Testis (tissue), 3 donors: Measurements from ENCODE around the gene VENTX. TPM values are rescaled to one million over a fixed set of nuclear protein-coding genes. Genes with fewer than 3 reads are reported as not detected.

Source experiments
- DNase-seq: peaks from one replicate; pipeline ENCODE4 v3.0.0-alpha.2; 2019
- H3K27ac ChIP-seq, 2 donors: fragments of 200-600 bp; sonication (generic); one replicate each; pipeline ENCODE4 v1.5.1; 2019
- H3K27me3 ChIP-seq: fragments of 200-600 bp; sonication (generic); one replicate; pipeline ENCODE4 v1.5.1; 2019
- H3K36me3 ChIP-seq: fragments of 200-600 bp; sonication (generic); one replicate; pipeline ENCODE4 v1.5.1; 2017; ENCODE audit warnings: low read depth; ENCODE audit errors: missing control alignments
- H3K4me1 ChIP-seq: fragments of 200-600 bp; sonication (generic); one replicate; pipeline ENCODE4 v1.5.1; 2019
- H3K4me3 ChIP-seq, 2 donors: fragments of 200-600 bp; sonication (generic); one replicate each; pipeline ENCODE4 v1.5.1; 2017 to 2019
- H3K9me3 ChIP-seq: fragments of 200-600 bp; sonication (generic); one replicate; pipeline ENCODE4 v1.5.1; 2017
- POLR2A ChIP-seq: fragments of 450-650 bp; IDR thresholded peaks from one replicate; pipeline ENCODE4 v1.6.1; 2017; ENCODE audit warnings: antibody characterized with exemption, mild to moderate bottlenecking, moderate library complexity
- WGBS, 2 donors: methylation state at CpG; one replicate each; pipeline ENCODE4 v1.1.5; 2018; 5-methylcytosine and 5-hydroxymethylcytosine counted together
- intact Hi-C: fragments of 100-400 bp; cut with DNase I; formaldehyde crosslinking; loops from one replicate; pipeline ENCODE4 v1.15.1; 2023; ENCODE audit warnings: low total_unique reads
- polyA plus RNA-seq: library from polyadenylated mRNA; stranded (reverse); fragments of 350-450 nt; fragmentation: Illumina TruSeq; extraction: RNeasy Lipid Tissue Mini Kit (QIAGEN cat#74804); gene quantifications from one replicate; pipeline ENCODE4 v1.2.3, GENCODE V29; 2014; ENCODE audit warnings: low read depth, low replicate concordance; ENCODE audit not compliant: insufficient read depth
- total RNA-seq, 2 donors: library from RNA; depleted of rRNA; stranded (reverse); fragments of >200 nt; gene quantifications; one replicate each; pipeline ENCODE4 v1.2.3, GENCODE V29; 2016
- TF ChIP-seq, protein P1 (sequence below), 3 experiments: fragments of 450-650 bp in 2 of 3; fragments of 200-600 bp in 1 of 3; sonication (generic) in 1 of 3; IDR thresholded peaks; one replicate each; pipeline ENCODE4 v1.5.1; 2016 to 2019; ENCODE audit warnings: antibody characterized with exemption in 3 of 3, mild to moderate bottlenecking in 2 of 3, moderate library complexity in 1 of 3

VENTX gene
- total and polyA plus RNA-seq, 3 donors from 2014 or later, result 1.5 to 3.5 (median 2.2) TPM

DNA sequence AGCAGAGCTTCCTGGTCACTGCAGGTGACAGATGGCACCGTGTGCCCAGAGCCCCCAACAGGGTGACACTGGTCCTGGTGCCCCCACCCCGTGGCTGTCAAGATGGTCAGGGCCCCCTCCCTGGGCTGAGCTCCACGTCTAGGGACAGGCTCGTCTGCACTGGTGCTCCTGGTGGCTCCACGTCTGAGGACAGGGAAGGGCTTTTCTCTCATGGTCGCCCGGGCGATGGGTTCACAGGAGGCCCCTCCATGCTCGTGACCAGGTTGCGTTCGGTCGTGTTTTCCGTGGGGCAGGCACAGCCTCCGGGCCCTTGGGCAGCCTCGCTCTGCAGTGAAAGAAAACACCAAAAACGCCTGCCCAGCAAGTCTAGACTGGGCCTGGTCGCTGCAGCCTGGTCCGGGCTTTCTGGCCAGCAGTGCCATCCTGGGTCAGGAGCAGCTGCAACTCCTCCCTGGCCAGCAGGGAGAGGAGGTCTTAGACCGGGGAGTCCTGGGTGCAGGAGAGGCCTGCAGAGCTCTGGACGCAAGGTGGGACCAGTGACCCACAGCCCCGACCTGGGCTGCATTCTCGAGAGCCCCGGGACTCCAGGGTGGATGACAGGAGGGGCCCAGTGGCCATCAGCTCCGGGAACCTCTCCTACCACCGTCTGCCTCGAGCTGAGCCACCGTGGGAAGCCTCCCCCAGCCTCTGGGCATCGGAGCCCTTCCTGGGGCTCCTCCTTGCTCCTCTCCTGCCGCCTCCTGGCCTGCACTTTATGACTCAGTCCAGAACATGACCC is 35.5 kb upstream of the VENTX start:
- 85 to 93% methylated on average over 24 to 26 of the region's 29 CpGs for WGBS, 2 donors
- H3K27ac ChIP-seq, result no peak overlapping the region
- no peak overlapping the region for H3K4me3 ChIP-seq
- no peak for TF ChIP-seq POLR2A
- TF ChIP-seq, protein P1, sequence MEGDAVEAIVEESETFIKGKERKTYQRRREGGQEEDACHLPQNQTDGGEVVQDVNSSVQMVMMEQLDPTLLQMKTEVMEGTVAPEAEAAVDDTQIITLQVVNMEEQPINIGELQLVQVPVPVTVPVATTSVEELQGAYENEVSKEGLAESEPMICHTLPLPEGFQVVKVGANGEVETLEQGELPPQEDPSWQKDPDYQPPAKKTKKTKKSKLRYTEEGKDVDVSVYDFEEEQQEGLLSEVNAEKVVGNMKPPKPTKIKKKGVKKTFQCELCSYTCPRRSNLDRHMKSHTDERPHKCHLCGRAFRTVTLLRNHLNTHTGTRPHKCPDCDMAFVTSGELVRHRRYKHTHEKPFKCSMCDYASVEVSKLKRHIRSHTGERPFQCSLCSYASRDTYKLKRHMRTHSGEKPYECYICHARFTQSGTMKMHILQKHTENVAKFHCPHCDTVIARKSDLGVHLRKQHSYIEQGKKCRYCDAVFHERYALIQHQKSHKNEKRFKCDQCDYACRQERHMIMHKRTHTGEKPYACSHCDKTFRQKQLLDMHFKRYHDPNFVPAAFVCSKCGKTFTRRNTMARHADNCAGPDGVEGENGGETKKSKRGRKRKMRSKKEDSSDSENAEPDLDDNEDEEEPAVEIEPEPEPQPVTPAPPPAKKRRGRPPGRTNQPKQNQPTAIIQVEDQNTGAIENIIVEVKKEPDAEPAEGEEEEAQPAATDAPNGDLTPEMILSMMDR (IDR thresholded peaks at IDR 0.05), result no peak
- intact Hi-C loops, result no loop called here
- H3K4me1 ChIP-seq, result no peaks in the 10 kb centered on the region
- H3K36me3 ChIP-seq, result no peaks in the 10 kb centered on the region
- no peaks in the 10 kb centered on the region for H3K27me3 ChIP-seq
- H3K9me3 ChIP-seq, result no peaks in the 10 kb centered on the region
- no peak for DNase-seq

DNA sequence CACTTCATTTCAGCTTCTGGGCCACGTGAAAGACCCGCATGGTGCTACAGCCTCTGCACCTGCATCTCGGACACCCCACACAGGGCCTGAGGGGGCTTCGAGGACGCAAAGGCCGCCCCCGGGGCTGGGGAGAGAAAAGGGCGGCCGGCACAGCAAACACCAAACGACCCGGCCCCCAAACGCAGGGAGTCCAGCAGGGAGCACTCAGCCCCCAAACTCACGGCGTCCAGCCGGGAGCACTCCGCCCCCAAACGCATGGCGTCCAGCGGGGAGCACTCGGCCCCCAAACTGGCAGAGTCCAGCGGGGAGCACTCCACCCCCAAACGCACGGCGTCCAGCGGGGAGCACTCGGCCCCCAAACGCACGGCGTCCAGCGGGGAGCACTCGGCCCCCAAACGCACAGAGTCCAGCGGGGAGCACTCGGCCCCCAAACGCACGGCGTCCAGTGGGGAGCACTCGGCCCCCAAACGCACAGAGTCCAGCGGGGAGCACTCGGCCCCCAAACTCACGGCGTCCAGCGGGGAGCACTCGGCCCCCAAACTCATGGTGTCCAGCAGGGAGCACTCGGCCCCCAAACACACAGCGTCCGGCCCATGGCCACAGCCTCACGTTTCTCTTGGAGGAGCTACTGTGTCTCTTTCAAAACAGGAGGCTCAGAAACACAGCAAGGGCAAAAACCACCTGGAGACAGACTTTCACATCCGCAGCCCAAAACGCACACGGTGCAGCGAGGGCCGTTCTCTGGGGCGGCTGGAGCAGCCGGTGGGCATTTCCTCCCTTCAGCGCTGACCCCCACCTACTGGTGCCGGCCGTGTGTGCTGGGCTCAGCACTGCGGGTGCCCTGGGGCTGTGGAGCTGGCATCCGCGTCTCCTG is 34.6 kb upstream of the VENTX start:
- DNase-seq, result no peak
- H3K27me3 ChIP-seq, result no peaks in the 10 kb centered on the region
- no peaks in the 10 kb centered on the region for H3K9me3 ChIP-seq
- H3K36me3 ChIP-seq, result no peaks in the 10 kb centered on the region
- no peak overlapping the region for H3K27ac ChIP-seq
- 90 to 100% methylated on average over 9 to 57 of the region's 62 CpGs for WGBS, 2 donors
- intact Hi-C loops, result no loop called here
- TF ChIP-seq, protein P1 (IDR thresholded peaks at IDR 0.05), result no peak
- TF ChIP-seq POLR2A, result no peak
- H3K4me1 ChIP-seq, result no peaks in the 10 kb centered on the region
- H3K4me3 ChIP-seq, result no peak overlapping the region

DNA sequence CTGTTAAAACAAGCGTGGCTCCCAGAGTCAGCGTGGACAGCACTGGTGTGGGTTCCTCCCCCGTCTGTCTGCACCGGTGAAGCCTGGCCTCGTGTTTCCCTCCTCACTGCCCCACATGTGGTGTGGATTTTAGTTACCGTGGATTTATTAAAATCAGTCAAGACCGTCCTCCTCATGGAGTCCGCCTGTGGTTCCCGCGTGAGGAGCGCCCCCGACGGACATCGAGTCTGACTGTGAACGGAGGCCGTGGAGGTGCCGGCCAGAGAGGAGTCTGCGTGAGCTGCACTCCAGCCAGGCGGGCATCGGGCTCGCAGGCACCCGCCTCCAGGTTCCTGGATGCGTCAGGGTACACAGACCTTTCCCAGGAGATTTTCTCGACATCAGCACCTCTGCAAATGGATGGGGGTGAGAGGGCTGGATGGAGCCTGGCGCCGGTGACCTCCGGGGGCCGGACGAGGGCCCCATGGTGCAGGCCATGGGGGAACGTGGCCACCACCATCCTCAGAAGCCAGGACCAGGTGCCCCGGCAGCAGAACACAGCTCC is 33.9 kb upstream of the VENTX start:
- WGBS, 2 donors, result 86 to 88% methylated on average over 23 to 31 of the region's 31 CpGs
- H3K4me3 ChIP-seq, result no peak overlapping the region
- TF ChIP-seq, protein P1 (IDR thresholded peaks at IDR 0.05), result no peak
- no peak for TF ChIP-seq POLR2A
- H3K9me3 ChIP-seq, result no peaks in the 10 kb centered on the region
- H3K36me3 ChIP-seq, result no peaks in the 10 kb centered on the region
- no peaks in the 10 kb centered on the region for H3K4me1 ChIP-seq
- H3K27ac ChIP-seq, result no peak overlapping the region
- H3K27me3 ChIP-seq, result no peaks in the 10 kb centered on the region
- no peak for DNase-seq
- intact Hi-C loops, result no loop called here

DNA sequence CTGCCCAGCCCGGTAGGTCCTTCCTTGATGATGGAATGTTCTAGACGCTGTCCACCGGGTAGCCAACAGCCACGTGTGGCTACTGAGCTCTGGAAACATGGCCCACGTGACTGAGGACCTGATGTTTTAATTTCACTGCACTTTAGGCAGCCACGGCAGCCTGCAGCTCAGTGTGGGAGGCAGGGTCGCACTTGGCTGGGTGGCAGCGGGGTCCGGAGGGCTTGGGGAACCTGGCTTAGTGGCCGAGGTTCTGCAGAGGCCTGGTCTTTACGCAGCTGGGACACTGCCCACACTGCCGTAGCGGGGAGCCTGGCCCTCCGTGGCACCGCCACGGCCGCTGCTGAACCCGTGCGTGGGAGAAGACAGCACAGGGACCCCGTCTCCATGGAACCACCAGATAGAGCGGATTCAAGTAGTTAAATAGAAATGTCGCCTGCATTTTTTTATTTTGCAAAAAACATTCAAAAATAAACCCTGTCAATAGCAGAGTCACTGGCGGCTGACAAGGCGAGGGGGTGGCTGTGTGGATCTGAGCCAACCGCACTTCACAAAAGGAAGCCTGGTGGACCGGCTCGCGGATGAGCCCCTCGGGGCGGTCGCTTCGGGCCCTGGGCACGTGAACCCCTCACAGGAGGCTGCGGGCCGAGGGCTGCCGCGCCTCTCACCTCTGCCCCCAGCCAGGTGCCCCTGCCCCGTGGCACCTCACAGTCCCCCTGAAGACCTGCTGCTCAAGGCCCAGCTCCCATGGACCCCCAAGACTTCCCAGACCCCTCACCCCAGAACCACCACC is 33.2 kb upstream of the VENTX start:
- 94 to 97% methylated on average over 24 to 38 of the region's 38 CpGs for WGBS, 2 donors

More for the DNA sequence above, 33.2 kb upstream of the VENTX start:
- no peaks in the 10 kb centered on the region for H3K9me3 ChIP-seq
- H3K4me1 ChIP-seq, result no peaks in the 10 kb centered on the region
- H3K27ac ChIP-seq, result no peak overlapping the region
- TF ChIP-seq, protein P1 (IDR thresholded peaks at IDR 0.05), result no peak
- no peak for TF ChIP-seq POLR2A
- DNase-seq, result no peak
- H3K36me3 ChIP-seq, result no peaks in the 10 kb centered on the region
- H3K4me3 ChIP-seq, result no peak overlapping the region
- intact Hi-C loops, result no loop called here
- H3K27me3 ChIP-seq, result no peaks in the 10 kb centered on the region
